Effector CD4-positive, alpha-beta T cell (primary cell): ENCODE data around the gene WNT3A.
"Not testable (repeated sequence)": the region's sequence is repeated elsewhere in the genome, so short reads cannot be mapped to it uniquely, and the experiment has no call there.

ENCODE experiments used
- DNase-seq: peaks from one replicate; pipeline ENCODE4 v3.0.0-alpha.2; 2020

Gene WNT3A

DNA sequence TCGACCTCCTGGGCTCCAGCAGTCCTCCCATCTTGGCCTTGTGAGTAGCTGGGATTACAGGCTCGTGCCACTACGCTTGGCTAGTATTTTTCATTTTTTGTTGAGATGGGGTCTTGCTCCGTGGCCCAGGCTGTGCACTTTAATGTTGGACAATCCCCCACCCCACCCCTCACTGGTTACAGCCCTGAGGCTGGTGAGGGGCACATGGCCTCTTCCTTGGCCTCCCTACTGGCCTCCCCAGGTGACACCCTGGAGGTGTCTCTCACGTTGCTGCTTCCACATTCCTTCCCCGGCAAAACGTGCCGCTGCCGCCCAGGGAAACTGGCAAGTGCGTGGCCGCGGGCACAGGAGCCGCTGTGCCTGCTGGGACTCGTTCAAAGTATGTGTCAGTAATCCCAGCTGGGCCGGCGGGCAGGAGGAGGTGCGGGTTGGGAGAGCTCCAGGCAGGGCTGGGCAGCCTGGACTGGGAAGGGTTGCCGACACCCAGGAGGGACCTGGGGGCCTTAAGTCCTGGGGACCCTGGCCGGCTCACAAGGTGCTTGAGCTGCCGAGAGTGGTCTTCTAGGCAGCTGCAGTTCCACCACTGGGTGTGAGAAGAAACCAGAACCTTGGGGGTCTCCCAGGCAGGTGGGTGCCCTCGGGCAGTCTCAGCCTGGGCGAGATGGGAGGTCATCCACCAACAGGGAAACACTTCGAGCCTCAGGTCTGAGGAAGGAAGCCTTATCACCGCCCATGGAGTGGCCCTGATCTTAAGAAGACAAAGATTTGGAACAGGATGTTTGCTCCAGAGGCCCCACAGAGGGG, 6.5 kb downstream of the WNT3A start:
- no peak for DNase-seq

DNA sequence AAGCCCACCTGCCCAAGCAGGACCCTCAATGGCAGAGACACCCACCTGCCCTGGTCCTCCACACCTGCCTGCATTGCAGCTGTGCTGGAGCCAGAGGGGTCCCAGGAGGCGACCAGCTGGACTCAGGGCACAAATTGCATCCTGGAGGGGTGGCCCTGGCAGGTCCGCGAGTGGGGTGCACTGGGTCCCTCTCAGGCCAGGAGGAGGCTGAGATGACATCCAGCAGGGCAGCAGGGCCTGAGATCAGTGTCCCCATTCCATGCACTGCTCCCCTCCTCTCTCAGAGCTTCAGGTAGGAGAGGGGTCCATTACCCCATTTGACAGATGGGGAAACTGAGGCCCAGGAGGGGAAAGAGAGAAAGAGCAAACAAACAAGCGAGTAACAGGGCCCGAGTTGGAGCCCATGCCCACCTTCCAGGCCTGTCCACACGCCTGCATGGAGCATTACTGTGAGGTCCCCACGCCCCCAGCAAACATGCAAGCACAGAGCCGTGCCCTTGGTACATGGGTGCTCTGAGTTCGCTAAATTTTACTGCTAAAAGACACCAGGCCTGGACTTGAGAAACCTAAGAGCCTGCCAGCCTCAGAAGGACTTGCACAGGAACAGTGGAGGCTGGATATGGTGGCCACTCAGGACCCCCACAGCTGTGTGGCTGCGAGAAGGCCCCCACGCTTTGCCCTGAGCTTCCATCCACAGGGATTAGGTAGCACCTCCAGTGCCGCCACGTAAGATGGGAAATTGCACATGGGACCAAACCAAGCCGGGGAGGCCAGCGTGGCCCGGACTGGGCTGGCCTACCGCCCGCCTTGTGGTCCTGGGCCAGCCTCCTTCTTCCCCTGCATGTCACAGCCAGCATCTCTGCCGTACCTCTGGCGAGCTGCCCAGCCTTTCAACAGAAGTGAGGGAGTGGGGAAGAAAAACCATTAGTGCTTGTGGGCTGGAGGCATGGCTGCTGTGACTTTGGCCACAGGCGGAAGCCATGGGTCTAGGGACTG, 7.4 kb downstream of the WNT3A start:
- no peak for DNase-seq

DNA sequence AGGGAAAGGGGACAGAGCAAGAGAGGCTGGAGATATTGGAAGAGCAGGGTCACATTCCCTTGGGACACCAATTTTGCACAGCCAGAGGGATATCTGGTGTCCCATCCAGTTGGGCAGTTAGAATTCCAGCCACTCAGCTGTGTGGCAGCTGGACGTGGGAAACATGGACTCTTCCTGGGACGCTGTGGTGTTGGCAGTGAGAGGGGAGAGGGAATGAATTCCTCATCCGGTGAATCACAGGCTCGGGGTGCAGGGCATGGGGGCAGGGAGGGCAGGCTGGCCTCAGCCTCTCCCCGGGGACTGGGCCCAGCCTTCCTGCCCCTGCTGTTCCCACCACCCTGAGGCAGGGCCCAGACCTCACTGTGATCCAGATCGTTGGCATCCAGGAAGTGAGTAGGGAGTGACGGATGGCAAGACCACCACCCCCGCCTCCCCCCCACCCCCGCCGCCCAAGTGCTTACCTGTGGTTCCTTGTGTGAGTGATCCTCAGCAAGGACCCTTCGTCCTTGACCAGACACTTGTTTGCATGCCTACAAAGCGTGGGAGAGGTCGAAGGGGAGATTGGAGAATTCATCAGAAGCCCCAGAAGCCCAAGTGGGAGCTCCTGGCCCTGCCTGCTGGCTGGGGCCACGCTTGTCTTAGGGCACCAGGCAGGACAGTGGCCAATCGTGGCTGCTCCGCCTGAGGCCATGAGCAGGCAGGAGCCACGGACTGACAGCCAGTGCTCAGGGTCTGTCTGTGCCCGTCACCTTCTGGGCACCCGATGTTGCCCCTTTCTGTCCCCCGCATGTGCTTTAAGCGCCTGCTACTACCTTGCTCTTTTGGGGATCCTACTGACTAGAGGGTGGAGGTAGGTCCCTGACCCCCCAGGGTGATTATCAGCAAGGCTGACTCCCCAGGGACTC, 8.7 kb downstream of the WNT3A start:
- no peak for DNase-seq

DNA sequence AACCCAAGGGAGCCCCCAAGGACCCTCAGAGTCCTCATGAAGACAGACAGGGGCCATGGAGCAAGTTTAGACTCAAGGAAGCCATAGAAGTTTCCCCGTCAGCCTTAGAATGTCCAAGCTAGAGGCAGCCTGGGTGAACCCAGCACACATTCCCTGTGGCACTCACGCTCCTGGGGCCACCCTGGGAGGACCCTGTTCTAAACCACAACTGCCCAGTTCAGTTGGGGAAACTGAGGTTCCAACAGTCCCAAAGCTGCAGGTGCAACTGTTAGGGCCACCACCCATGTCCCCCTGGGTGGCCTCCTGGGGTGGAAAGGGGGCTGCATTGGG, 9.3 kb downstream of the WNT3A start:
- no peak for DNase-seq

DNA sequence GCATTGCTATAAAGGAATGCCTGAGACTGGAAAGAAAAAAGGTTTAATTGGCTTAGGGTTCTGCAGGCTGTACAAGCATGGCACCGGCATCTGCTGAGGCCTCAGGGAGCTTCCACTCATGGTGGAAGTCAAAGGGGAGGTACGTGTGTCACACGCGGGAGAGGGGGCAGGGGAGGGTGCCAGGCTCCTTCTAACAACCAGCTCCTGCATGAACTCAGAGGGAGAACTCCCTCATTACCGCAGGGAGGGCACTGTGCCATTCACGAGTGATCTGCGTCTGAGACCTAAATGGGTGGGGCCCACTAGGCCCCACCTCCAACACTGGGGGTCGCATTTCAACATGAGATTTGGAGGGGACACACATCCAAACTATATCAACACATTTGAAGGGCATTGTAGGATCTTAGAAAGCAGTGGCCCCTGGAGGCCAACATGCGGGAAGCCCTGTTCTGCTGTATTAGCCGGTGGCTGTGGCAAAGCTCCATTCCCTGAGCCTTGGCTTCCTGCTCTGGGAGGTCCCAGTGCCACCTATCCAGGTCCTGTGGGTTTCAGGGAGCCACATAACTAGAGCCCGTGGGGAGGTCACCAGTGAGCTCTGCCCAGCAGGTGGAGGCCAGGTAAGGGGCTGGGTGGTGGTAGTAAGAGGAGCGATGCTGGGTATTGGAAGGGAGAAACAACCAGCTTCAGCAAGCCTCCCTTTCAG, 10.0 kb downstream of the WNT3A start:
- DNase-seq, result no peak

DNA sequence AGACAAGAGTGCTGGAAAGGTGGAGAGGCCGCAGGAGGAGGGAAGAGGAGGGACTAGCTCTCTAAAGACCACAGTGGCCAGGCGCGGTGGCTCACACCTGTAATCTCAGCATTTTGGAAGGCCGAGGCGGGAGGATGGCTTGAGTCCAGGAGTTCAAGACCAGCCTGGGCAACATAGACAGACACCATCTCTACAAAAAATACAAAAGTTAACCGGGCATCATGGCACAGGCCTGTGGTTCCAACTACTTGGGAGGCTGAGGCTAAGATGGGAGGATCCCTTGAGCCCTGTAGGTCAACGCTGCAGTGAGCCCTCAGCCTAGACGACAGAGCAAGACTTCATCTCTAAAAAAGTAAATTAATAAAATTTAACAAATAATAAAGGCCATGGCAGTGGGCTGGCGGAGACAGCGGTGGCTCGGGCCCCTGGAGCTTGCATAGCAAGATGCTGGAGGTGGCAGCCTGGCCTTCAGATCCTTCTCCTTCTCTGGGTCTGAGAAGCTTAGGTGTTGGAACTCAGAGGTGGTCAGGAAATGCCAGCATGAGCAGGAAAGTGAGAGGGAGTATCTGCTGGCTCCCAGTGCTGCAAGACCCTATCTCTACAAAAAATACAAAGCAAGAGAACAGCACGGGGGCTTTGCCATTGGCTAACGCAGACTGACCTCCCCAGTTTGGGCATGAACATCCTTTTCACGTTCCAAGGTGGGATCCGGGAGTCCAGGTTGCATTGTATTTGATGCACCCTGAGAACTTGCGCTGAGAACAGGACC, 10.7 kb downstream of the WNT3A start:
- DNase-seq, result no peak

DNA sequence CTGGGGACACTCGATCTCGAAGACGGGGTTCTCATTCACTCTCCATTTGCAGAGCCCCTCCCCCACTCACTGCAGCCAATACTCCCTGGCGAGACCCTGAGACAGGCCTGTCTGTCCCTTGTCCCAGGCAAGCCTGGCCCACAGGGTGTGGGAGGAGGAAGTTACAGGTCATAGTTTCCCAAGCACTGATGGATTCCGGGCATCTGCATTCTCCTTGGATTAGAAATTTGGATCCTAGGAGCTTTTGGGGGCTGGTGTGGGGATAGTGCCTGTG, 11.3 kb downstream of the WNT3A start:
- DNase-seq, result no peak

DNA sequence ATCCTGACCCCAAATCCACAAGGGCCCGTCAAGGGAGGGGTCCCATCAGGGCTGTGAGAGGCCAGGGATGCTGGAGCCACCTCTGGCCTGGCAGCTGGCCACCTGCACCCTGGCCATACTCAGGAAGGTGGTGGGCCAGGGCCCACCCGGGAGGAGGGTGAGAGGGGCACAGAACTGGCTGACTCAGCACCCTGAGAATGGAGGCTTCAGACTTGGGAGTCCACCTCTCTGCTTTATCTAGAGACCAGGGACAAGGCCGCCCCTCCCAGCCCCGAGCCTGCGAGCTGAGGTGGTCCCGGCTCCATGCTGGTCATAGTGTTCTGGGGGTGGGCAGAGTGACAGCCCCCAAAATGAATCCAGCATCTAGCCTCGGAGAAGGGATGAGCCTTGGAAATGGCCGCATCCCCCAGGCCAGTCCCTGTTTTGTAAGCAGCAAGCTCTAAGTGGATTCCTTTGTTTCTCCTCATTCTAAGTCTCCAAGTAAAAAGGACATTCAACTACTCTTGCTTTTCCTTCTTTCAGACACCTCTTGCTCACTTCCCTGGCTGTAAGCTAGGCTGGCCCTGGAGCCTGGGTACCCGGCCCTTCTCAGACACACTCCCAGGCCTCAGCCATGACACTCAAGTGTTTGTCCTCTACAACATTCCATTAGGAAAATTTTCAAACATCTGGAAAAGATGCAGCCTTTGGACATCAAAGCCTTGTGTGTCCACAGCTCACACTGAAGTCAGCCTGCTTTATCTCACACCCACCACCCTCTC, 12.3 kb downstream of the WNT3A start:
- DNase-seq, result no peak

DNA sequence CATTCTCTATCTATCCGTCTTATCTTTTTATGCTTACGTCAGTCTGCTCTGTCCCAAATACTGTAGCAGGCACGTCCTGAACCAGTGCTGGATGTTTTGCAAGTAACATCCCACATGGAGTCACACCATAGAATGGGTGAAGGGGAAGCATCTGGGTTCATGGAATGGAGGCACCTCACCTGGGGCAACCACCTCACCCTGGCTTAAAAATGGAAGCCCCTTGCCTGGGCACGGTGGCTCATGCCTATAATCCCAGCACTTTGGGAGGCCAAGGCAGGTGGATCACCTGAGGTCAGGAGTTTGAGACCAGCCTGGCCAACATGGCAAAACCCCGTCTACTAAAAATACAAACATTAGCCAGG, 12.9 kb downstream of the WNT3A start:
- DNase-seq, result not testable (repeated sequence)

DNA sequence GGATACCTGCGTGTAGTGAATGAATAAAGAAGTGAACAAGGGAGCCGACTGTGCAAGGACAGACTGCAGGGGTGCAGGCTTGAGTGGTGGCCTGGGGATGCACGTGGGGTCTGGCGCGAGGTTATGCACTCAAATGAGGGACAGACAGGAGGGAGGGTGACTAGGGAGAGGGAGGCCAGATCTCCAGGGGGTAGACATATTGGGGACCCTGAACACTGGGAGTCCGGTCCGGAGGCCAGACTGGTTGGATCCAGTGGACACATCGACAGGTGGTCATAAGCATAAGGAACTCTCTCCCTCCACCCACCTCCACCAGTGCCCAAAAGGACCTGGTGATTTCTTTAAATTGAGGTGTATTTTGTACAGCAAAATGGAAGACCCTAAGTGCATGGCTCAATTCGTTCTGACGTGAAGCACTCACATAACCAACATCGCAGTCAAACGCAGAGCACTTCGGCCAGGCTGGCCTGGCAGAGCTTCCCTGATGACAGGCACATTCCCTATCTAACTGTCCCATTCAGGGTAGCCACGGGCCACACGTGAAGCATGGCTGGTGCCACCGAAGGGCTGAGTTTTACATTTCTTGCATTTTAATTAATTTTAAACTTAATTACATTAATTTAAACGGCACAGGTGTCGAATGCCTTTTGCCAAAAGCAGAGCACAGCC, 14.0 kb downstream of the WNT3A start:
- DNase-seq, result no peak

DNA sequence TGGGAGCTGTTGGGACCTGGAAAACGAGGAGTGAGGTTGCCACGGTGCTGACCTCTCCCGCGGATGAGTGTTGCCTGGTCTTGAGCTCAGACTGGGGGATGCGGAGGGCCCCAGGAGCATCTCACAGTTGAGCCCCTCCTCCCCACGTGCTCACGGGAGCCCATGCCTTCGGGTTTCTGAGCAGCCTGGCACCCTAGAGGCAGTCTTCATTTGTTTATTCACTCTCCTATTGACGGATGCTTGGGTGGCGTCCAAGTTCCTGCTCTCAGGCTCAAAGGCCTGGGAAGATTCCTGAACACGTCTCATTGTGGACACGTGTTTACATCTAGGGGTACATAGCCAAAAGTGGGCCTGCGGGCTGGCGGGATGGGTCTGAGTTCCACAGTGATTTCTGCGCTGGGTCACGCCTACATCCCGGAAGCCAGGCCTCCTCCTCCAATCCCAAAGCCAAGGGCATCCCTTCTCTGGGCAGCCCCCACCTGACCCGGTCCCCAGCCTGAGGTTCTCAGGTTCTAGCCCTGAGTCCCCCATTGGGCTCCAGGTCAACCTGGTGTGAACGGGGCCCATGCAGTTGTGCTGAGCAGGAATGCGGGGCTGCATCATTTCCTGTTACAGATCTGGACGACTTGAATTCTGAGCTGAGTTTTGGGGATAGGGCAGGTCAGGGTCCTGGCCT, 14.7 kb downstream of the WNT3A start:
- DNase-seq, result no peak

DNA sequence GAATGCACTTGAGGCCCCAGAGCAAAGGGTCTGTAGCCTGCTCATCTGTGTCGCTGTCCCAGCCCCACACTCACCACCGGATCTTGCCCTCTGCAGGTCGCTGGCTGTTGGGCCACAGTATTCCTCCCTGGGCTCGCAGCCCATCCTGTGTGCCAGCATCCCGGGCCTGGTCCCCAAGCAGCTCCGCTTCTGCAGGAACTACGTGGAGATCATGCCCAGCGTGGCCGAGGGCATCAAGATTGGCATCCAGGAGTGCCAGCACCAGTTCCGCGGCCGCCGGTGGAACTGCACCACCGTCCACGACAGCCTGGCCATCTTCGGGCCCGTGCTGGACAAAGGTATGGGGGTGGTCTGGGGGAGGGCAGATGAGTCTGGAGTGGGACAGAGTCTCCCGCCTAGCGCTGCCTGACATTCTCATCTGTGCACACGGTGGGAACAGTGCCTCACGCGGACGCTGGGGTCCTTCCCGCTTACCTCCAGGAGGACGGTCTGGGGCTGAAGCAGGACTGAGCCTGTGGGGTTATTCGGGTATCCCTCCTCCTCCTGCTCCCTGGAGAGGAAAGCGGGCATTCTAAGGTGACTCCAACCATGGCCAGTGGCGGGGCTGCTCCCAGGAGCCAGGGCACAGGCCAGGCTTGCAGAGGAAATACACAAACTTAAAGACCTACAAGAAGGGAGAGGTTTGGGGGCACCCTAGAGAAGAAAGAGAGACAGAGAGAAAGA, 15.9 kb downstream of the WNT3A start:
- DNase-seq, result no peak

DNA sequence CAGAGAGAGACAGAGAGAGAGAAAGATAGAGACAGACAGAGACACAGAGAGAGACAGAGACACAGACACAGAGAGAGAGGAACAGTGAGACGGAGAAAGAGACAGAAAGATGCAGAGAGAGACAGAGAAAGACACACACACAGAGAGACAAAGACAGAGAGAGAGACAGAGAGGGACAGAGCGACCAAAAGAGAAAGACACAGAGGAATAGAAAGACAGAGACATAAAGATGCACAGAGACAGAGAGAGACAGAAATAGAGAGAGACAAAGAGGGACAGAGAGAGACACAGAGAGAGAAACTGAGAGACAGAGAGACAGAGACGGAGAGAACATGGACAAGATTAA, 16.5 kb downstream of the WNT3A start:
- DNase-seq, result no peak

DNA sequence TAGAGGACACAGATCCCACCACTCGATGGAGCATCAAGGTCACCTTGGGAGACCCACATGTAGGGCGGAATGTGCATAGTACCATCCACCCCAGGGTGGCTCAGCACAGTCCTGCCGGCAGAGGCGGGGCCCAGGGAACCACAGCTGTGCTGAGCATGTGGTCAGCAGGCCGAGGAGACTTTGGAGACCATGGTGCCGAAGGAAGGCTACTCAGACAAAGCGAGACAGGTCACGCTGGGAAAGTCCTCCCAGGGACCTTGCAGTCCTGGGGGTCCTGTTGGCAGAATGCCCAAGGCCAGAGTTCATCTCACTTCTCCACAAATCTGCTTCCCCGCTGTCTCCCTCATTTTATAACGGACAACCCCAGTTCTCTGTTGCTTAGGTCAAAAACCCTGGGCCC, 22.5 kb downstream of the WNT3A start:
- no peak for DNase-seq

DNA sequence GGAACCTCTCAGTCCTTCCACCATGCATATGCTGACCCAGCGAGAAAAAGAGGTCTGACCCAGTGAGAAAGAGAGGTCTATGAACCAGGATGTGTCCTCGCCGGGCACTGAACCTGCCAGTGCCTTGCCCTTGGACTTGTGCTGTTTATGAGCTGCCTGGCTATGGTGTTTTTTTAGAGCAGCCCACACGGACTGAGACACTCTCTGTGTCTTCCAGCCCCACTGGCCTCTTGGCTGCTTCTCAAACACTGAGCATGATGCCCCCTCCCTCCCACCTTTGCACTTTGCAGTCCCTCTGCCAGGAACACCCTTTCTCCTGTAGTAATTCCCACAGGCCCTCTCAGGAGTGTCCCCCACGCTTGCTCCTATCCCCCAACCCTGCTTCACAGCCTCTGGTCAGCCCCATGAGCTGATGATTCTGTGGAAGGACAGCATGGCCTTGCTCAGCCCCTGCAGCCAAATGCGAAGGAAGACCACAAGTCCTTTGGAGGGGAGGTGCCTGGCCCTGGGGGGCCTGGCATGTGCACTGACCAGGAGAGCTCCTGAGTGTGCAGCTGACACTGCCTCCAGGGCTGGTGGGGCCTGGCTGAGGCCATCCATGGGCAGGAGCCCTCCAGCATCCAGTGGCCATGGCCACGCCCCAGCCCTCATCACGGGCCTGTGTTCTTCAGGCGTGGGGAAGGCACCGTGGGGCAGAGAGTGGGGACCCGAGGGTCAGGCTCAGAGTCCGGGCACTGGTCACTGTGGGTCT, 23.8 kb downstream of the WNT3A start:
- no peak for DNase-seq

DNA sequence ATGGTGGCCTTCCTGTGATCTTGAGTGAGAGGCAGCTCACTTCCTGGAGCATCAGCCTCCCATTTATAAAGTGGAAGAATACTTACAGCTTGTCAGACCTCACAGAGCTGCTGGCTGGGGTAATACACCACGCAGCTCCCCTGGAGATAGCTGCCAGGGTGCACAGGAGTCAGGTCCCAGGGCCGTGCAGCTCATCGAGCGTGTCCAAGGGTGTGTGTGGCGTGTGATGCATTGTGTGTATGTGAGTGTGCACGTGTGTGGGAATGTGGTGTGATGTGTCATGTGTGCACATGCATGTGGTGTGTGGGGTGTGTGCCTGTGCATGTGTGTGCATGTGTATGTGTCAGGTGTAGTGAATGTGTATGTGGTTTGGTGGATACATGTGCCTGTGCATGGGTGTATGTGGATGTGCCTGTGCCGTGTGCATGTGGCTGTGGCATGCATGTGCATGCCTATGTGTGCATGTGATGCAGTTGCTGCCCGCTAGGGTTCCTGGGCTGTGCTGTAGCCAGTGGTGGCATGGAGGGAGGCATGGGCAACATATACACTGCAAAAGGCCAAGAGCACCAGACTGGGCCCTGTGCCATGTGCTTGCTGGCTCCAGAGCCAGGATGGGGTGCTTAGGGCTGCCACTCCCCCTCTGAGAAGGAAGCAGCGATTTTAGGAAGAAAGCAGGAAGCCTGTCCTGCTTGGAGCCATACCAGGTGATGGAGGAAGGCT, 24.6 kb downstream of the WNT3A start:
- no peak for DNase-seq

DNA sequence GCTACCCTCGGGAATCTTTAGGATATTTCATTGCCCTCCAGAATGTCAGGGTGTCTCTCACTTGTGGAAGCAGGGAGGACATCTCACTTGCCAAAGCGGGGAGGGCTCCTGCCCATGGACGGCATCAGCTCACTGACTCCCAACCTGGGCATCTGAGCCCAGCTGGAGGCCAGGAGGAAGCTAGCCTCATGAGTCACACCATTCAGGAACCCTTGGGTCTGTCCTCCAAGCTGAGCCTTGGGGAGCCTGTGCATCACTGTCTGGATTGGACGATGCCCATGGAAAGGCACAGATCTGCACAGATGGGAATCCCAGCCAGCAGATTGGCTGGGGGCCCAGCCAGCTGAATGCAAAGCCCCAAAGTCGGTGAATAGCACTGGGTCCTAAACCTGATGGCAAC, 25.2 kb downstream of the WNT3A start:
- DNase-seq, result no peak

DNA sequence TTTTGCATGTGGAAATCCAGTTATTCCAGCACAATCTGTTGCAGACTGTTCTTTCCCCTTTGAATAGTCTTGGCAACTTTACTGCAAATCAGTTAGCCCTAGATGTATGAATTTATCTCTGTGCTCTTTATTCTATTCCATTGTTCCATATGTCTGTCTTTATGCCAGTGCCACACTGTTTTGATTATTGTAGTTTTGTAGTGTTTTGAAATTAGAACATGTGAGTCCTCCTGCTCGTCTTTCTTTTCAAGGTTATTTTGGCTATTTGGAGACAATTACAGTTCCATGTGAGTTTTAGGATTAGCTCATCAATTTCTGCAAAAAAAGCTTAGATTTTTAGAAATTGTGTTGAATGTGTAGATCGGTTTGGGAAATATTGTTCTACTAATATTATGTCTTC, 26.6 kb downstream of the WNT3A start:
- DNase-seq, result no peak
